ENCODE measurements around the gene SRSF9. TPM values are rescaled to one million over a fixed set of nuclear protein-coding genes. Genes with fewer than 3 reads are reported as not detected.

Gene SRSF9
- total RNA-seq, 1 experiment from 2014 or later = 302 TPM

GRCh38 chr12:120432772-120433525, 36.6 kb downstream of the SRSF9 start:
- Histone ChIP-seq H2BK120ac (ENCODE audit: low read depth, low read length, poor library complexity, severe bottlenecking) (no peak overlapping the region), H3K27me3 (ENCODE audit: insufficient read depth, low read length) (no peaks in the 10 kb centered on the region), H3T11ph (ENCODE audit: low read length) (no peak overlapping the region), H3K27ac (ENCODE audit: insufficient read length, low read depth, low read length) (no peak overlapping the region), H3K4ac (ENCODE audit: low read depth, low read length) (no peak overlapping the region), H2BK5ac (ENCODE audit: insufficient read length, low read length) (no peak overlapping the region), H3K56ac (ENCODE audit: insufficient read length, low read depth, low read length) (no peak overlapping the region), H2BK12ac (ENCODE audit: insufficient read length, low read depth, low read length) (no peak overlapping the region), H3K23ac (ENCODE audit: insufficient read length, low read depth, low read length) (no peak overlapping the region), H3K4me2 (ENCODE audit: insufficient read depth, insufficient read length, low read length) (no peak overlapping the region), H3K4me1 (ENCODE audit: insufficient read depth, low read length) (no peaks in the 10 kb centered on the region), H3K23me2 (ENCODE audit: insufficient read length, low read depth, low read length, poor library complexity, severe bottlenecking) (no peaks in the 10 kb centered on the region), H4K5ac (ENCODE audit: insufficient read length, low read depth, low read length) (no peak overlapping the region), H2BK20ac (ENCODE audit: low read depth, low read length, poor library complexity, severe bottlenecking) (no peak overlapping the region), H3K79me2 (ENCODE audit: insufficient read depth, low read length) (no peaks in the 10 kb centered on the region), H3K9me3 (ENCODE audit: control insufficient read depth, low read depth, low read length) (no peaks in the 10 kb centered on the region), H2AFZ (ENCODE audit: low read length) (no peak overlapping the region), H2BK15ac (ENCODE audit: low read depth, low read length) (no peak overlapping the region), H4K20me1 (ENCODE audit: control insufficient read depth, insufficient read depth, insufficient read length) (no peaks in the 10 kb centered on the region), H4K91ac (ENCODE audit: insufficient read length, low read depth, low read length) (no peak overlapping the region), H3K79me1 (ENCODE audit: insufficient read depth, low read depth, low read length, poor library complexity, severe bottlenecking) (no peaks in the 10 kb centered on the region), H3K18ac (ENCODE audit: insufficient read length, low read depth, low read length) (no peak overlapping the region), H3K9ac (ENCODE audit: extremely low read depth, insufficient read length, low read length) (no peak overlapping the region), H2AK5ac (ENCODE audit: insufficient read length, low read length) (no peak overlapping the region), H3K14ac (ENCODE audit: insufficient read depth, low read length) (no peak overlapping the region), H4K8ac (replicated peaks; ENCODE audit: insufficient read length, low read depth, low read length) (no peak overlapping the region)
- H3K4me3 Mint-ChIP-seq = no peak overlapping the region
- H3K27ac Mint-ChIP-seq = no peak overlapping the region
- H3K27me3 Mint-ChIP-seq (ENCODE audit: low read depth) = 0 out of 2 replicates have a peak, but pooled peaks cover 2% of the 10 kb centered on the region
- WGBS (ENCODE audit: extremely low coverage, insufficient read length, low lambda C conversion rate) = no CpG with 5 or more reads among the region's 10 CpGs
- TF ChIP-seq CTCF (conservative IDR thresholded peaks at IDR 0.05) = no peak
- peaks cover 9 to 12% of the 10 kb centered on the region in 2 experiments for H3K4me1 Mint-ChIP-seq
- no peak for DNase-seq
- H3K9me3 Mint-ChIP-seq = no peaks in the 10 kb centered on the region
- H3K36me3 Mint-ChIP-seq (ENCODE audit: insufficient read depth in 1 of 3, low read depth in 3 of 3) = no peaks in the 10 kb centered on the region

All from H9 (cell line).